Stimulated activated CD4-positive, alpha-beta T cell treated with anti-CD3 and anti-CD28 coated beads, Interleukin-15, amount 100 ng/mL, for 1 hour (primary cell): ENCODE results near the gene CATSPER4.

Experiments used
- DNase-seq, 2 donors: peaks; one replicate each; pipeline ENCODE4 v3.0.0-alpha.2; 2020; ENCODE audit warnings: low read depth in 1 of 2, low spot score in 1 of 2

The CATSPER4 gene

GRCh38 chr1:26234644-26235370 lies 44.4 kb downstream of the CATSPER4 start:
- no peak for DNase-seq

- DNase-seq: no peak
Measured at GRCh38 chr1:26237230-26237966, 47.0 kb downstream of the CATSPER4 start.

- no peak for DNase-seq
Measured at GRCh38 chr1:26239936-26240335, 49.5 kb downstream of the CATSPER4 start.
